ENCODE data around the gene PKP1.

- TF ChIP-seq PPARA (CRISPR knock-in tag; IDR thresholded peaks at IDR 0.05; ENCODE audit: borderline replicate concordance) (no peak), CSDC2 (CRISPR knock-in tag; IDR thresholded peaks at IDR 0.05) (no peak), SNAI2 (CRISPR knock-in tag; IDR thresholded peaks at IDR 0.05) (no peak), TSHZ2 (CRISPR knock-in tag; IDR thresholded peaks at IDR 0.05) (no peak), ZC3H10 (CRISPR knock-in tag; IDR thresholded peaks at IDR 0.05) (no peak), ZFP30 (CRISPR knock-in tag; IDR thresholded peaks at IDR 0.05) (no peak), ZNF70 (CRISPR knock-in tag; IDR thresholded peaks at IDR 0.05) (no peak), OSR1 (CRISPR knock-in tag; IDR thresholded peaks at IDR 0.05) (no peak), PATZ1 (CRISPR knock-in tag; IDR thresholded peaks at IDR 0.05; ENCODE audit: borderline replicate concordance) (no peak), ZFP3 (CRISPR knock-in tag; IDR thresholded peaks at IDR 0.05) (no peak), GLIS3 (CRISPR knock-in tag; IDR thresholded peaks at IDR 0.05) (no peak), CSRNP3 (CRISPR knock-in tag; IDR thresholded peaks at IDR 0.05) (no peak), ZNF8 (CRISPR knock-in tag; IDR thresholded peaks at IDR 0.05) (no peak)
Observed at GRCh38 chr1:201378804-201379203, 95.5 kb downstream of the PKP1 start.

All from SK-N-SH treated with all-trans-retinoic acid at 6 μM for 48 hours (cell line).